Inflammatory macrophage (primary cell): ENCODE measurements around the gene ROCK1.
"Not testable (repeated sequence)": the region's sequence is repeated elsewhere in the genome, so short reads cannot be mapped to it uniquely, and the experiment has no call there.

Experiments used
- DNase-seq, 2 donors: peaks; one replicate each; pipeline ENCODE4 v3.0.0-alpha.2; 2020 to 2022
- total RNA-seq, 18 experiments: gene quantifications; one replicate each; lab custom pipeline; 2026; ENCODE audit warnings: mixed read lengths in 6 of 18, inconsistent platforms in 2 of 18; lab: John Stamatoyannopoulos, UW

Gene ROCK1
- 166 to 500 (median 282) reads per million in 18 experiments for total RNA-seq

DNA sequence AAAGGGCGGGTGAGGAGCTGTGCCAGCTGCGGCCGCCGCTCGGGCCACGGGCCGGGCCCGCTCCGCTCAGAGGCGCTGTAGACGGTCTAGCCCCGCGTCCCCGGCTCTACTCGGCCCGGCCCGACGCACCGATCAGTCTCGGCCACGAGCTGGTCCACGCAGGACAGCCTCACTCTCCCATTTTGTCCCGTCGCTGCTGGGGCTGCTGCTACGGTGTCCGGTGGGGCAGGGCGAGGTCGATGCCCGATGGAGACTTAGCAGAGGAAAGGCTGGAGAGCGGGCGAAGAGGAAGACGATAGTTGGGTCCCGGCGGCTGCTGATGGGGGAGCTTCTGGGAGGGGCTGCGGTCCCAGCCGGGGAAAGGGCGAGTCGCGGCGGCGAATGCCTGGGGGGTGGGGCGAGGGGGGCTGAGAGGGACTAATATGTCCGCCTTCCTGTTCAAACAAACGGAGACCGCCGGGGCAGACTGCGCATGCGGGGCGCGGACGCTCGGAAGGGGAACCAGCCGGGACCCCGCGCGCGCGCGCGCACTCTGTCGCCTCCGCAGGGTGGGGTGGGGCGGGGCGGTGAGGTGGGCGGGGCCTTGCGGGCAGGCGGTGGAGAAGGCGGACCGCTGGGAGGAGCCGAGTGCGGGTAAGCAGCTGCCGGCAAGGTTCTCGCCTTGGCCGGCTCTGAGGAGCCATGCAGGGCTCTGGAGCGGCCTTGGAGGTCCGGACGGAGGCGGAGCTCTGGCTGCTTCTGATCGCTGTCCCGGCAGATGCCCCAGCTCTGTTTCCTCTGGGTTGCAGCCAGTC is at the start of gene ROCK1:
Gene ROCK1 (minus strand): TSS at position 468 of the 794 bp plus-strand sequence. CDS start 903 bp downstream, outside the sequence.
- peak; percentile 96 to 97 for DNase-seq

DNA sequence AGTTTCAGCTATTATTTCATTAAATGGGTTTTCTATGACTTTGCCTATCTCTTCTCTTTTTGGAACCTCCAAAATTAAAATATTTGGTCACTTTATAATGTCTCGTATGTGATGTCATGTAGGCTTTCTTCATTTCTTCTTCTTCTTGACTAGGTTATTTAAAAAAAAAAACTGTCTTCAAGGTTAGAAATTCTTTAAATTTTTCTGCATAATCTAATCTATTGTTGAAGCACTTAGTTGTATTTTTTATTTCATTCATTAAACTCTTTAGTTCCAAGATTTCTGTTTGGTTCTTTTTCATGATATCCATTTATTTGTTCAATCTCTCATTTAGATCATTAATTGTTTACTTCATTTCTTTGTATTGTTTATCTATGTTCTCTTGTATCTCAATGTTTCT is 43.8 kb upstream of the ROCK1 start:
- DNase-seq: no peak

DNA sequence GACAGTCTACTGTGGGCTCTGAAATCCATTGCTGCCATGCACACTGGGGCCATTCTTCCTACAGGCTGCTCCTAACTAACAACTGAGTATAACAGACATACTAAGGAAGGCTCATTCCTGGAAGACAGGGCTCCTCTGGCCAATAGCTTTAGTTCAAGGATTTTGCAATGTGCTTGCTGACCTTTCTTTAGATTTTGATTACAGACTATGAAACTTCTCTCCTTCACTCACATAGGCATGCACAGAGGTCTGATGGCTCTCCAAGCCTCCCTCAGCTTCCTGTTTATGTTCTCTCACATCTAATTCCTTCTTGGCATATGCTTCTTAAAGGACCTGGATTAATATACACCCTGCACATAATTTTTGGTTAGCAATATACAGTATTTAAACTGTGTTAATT is 34.4 kb upstream of the ROCK1 start:
- peak; percentile 44 to 60 for DNase-seq

DNA sequence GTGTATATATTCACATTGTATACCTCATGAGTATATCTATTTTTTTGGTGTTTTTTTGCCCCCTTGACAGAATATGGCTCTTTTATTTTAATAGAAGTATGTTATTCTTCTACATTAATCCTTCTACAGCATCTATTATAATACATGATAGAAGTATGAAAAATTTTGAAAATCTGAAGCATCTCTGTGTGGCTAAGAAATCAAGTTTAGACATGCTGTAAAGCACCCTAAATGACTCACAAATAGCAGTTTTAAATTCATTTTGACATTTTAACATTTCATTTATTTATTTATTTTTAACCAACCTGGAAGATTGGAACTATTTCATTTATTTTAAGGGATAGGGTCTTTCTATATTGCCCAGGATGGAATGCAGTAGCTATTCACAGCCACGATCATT is 33.8 kb upstream of the ROCK1 start:
- DNase-seq: no peak

DNA sequence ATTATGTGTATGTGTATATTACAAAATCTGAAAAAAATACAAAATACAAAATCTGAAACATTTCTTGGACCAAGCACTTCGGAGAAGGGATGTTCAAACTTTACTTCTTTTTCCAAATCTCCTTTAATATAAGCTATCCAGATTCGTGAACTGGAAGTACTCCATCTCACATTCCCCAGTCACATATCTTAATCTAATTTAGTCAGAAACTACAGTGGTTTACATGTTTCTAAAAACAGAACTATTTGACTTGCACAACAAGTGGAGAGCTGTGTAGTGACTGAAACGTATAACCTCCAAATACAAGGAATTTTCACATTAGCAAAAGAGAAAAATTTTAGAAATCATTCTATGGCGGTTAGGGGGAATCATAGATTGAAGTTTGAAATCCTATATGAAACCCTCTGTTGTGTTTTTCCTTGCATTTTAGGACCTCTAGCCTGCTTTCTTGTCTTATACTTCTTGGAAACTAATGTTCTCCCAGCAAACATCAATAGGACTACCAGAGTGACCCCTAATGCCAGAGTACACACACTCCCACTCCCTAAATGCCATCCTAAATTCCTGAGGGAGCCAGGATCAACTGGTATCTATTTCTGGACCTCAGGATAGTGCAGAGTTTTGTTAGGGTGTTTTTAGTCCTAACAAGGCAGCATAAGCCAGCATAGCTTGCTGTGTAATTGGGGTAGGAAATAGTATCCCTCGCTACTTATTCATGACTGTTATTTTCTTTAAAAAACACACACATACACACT is 30.2 kb upstream of the ROCK1 start:
- peak in 1 of 2 donors; percentile 14 for DNase-seq

DNA sequence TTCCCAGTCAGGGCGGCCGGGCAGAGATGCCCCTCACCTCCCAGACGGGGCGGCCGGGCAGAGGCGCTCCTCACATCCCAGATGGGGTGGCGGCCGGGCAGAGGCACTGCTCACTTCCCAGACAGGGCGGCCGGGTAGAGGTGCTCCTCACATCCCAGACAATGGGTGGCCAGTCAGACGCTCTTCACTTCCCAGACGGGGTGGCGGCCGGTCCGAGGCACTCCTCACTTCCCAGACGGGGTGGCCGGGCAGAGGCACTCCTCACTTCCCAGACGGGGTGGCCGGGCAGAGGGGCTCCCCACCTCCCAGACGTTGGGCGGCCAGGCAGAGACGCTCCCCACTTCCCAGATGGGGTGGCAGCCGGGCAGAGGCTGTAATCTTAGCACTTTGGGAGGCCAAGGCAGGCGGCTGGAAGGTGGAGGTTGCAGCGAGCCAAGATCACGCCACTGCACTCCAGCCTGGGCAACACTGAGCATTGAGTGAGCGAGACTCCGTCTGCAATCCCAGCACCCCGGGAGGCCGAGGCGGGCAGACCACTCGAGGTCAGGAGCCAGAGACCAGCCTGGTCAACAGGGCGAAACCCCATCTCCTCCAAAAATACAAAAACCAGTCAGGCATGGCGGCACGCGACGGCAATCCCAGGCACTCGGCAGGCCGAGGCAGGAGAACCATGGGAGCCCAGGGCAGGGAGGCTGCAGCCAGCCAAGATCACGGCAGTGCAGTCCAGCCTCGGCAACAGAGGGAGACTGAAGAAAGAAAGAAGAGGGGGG is 26.3 kb upstream of the ROCK1 start:
- not testable (repeated sequence) for DNase-seq

DNA sequence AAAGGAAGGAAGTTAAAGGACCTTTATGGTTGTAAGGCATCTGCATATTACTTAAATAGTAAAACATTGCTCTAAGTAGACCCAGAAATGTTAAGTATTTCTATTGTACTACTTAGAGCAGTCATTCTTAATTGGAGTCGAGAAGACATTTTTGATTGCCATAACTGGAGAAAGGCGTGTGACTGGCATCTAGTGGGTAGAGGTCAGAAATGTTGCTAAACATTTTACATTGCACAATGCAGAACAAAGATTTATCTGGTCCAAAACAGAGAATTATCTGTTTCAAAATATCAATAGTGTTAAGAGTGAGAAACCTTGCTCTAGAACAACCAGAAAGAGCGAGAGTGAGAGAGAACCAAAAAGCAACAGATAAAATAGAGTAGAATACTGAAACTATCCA is 23.3 kb upstream of the ROCK1 start:
- DNase-seq: peak; percentile 65 to 73

DNA sequence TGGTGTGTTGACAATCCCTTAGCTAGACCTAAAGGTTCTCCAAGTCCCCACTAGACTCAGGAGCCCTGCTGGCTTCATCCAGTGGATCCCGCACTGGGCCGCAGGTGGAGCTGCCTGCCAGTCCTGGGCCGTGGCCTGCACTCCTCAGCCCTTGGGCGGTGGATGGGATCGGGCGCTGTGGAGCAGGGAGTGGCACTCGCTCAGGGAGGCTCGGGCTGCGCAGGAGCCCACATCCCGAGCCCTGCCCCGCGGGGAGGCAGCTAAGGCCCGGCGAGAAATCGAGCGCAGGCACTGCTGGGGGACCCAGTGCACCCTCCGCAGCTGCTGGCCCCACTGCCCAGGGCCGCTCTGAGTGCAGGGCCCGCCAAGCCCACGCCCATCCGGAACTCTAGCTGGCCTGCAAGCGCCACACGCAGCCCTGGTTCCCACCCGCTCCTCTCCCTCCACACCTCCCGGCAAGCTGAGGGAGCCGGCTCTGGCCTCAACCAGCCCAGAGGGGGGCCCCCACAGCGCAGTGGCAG is 20.8 kb upstream of the ROCK1 start:
- DNase-seq: no peak

DNA sequence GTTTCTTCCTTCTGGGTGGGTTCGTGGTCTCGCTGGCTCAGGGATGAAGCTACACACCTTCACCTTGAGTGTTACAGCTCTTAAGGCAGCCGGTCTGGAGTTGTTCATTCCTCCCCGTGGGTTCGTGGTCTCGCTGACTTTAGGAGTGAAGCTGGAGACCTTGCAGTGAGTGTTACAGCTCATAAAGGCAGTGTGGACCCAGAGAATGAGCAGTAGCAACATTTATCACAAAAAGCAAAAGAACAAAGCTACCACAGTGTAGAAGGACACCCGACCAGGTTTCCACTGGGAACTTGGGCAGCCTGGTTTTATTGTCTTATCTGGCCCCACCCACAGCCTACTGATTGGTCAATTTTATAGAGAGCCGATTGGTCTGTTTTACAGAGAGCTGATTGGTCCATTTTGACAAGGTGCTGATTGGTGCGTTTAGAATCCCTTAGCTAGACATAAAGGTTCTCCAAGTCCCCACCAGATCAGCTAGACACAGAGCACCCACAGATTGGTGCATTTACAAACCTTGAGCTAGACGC is 20.1 kb upstream of the ROCK1 start:
- DNase-seq: no peak

DNA sequence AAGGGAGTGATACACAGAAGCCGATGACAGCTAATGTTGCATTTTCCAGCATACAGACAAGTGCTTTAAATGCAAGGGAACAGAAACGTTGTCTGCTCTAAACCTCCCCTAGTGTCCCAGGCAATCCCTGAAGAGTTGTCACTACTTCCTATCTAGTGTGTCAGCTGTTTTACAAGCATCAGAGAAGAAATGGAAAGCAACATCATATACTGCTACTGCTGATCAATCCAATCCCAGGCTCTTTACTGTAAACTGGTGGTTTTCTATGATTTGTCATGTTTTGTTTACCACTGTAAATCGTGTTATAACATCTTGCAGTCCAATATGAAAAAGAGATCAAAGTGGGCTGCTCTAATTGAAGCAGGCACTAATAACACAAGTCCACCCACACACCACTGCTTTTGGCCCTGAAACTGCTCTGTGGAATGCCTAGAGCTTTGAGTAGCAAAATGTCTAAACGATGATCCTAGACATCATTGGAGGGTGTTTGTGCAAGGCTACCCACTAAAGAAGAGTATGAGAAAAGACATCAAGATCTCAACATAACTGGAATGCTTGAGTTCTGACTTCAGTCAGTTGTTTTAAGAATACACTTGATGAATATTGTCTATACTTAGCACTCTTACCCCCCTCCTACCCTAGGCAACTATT is 18.1 kb upstream of the ROCK1 start:
- DNase-seq: peak in 1 of 2 donors; percentile 19

DNA sequence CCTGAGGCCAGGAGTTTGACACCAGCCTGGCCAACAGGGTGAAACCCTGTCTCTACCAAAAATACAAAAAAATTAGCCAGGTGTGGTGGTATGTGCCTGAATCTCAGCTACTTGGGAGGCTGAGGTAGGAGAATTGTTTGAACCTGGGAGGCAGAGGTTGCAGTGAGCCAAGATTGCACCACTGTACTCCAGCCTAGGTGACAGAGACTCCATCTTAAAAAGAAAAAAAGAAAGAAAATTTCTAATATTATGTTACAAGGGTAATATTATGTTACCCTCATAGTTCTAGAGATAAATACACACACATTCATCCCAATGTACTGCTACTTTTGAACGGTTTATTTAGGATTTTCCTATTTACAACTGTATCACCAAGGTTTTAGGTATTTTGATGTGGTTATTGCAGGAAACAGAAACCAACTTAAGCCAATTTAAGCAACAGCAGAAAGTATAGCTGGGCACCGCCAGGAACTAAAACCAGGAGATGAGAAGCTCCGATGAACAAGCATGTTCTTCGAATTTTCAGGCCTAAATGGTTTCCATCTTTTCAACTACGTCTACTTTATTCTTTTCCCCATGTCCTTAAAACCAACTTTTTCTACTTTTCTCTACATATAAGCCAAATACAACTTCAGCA is 11.8 kb upstream of the ROCK1 start:
- no peak for DNase-seq

DNA sequence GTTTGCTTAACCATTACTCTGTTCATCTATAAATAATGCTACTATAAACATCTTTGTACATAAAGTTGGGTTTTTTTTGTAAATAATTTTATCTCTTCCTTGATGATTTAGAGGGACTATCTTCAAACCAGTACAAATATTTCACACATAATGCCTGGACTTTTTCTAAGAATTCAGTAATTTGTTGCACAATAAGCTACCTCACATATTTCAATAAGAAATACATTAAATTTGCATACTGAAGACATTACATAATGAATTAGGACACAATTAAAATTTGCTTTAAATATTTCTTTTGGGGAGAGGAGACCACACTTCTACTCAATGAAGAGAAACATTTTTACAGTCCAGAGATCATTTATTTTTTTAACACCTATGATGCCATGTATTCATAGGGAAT is 7.2 kb upstream of the ROCK1 start:
- peak in 1 of 2 donors; percentile 22 for DNase-seq

DNA sequence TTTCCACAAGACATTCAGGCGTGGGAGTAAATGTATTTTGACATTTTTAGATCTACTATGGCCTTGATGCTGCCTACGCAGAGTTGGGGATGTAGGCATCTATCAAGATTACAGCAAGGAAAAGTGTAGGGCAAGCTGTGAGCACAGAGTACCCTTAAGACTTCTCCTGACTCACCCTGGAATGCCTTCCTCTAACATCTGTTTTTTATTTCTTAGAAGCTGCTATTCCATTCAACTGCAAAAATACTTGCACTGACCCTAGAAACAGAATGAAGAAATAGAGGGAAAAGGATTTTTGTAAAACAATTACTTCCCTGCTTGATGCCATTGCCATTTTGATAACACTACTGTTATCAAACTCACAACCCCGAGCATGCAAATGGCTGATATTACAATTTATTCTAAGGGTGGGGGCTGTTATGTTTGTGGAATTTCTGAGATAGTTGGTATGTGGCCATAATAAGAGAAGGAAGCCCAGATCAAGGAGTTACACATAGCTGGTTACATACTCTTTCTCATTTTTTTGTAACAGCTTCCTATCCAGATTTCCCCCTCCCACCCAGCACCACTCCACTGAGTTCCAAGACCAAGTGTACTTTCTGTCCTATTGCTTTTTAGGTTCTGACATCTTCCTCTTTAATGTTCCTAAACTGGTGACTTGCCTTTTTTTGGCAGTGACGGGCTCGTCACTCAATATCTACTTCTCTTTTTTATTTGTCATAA is 6.0 kb upstream of the ROCK1 start:
- peak; percentile 93 to 97 for DNase-seq

DNA sequence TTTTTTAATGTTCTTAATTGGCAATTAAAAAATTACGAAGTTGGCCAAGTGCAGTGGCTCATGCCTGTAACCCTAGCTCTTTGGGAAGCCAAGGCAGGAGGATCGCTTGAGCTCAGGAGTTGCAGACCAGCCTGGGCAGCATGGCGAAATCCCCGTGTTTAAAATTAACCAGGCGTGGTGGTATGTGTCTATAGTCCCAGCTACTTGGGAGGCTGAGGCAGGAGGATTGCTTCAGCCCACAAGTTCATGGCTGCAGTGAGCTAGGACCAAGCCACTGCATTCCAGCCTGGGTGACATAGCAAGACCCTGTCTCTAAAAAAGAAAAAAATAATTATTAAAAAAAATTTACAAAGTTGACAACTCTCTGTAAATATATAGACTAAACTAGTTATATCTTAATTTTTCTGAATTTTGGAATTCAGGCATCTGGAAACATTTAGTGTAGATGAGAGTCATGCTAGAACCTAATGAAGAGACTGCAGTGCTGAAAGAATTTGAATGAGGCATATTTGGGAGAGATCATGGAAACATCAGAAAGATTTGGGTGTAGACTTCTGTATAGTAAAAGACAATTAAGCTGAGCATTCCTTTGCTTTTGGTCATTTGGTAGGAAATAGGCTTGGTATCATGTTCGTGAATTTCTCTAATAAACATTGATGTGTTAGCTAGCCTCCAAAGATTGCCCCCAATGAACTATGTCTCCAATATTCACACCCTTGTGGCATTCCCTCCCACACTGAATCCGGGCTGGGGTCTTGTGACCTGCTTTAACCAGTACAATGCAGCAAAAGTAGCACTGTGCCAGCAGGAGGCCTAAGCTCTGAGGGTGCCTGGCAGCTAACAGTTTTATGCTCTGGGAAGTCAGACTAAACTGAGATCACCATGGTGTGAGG is 4.2 kb upstream of the ROCK1 start:
- DNase-seq: peak; percentile 90 to 96

DNA sequence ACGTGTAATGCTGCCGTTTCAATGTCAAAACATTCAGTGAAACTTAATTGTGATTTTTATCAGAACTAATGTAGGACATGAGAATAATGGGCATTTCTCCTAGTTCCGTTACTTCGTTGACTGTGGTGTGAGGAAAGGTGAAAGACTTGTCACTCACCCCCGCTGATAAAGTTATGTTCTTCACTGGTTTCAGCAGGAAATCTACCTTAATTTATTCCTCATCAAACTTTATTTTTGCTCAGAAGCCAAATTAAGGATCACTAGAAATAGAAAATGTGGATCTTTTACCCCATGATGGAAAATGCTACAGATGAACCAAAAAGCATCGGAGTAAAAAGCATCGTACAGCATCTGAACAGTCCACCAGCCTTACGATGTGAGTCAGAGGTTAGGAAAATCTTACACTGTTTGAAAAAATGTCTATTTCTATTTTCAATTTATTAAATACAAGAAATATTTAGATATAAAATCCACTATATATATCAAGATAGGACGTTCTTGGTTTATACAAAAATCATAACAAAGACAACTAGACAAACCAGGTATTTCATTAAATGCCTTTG is 1.0 kb upstream of the ROCK1 start:
- DNase-seq: no peak

DNA sequence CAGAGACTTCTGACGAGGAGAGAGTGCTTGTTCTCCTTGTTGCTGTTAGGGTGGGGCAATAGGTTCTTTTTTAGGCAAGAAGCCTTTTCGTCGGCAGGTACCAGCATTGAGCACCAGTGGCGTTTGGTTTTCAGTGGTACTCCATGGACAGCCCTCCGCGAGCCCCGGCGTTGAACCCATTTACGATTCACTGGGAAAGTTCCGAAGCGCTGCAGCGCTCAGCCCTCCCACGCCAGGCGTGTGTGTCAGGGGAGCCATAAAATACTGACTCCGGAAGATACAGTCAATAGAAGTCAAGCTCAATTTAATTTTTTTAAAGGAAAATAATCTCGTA is 494 bp upstream of the ROCK1 start:
- DNase-seq: peak in 1 of 2 donors; percentile 82

DNA sequence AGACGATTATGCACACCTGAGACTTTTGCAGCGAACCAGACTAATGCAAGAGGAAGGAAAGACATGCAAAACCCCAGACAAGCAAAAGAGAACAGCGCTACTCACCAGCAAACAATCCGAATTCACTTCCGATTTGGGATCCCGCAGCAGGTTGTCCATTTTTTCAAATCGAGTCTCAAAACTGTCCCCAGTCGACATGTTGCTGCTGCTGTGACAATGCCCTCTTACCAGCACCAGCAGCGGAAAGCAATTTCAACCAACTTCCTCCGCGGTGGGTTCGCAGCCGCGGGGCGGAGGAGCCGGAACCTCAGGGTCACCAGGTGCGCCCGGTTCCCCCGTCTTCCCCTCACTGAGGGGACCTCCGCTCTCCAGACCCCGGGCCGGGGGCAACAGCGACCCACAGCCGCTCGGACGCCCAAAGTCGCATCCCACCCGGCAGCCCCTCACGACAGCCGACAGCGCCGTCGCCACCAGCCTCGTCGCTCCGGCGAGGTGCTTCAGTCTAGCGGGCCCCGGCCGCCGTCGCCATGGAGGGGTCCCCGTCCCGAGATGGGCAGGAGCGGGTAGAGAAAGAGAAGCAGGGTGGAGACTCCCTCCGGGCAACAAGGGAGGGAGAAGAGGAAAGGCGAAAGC is 784 bp downstream of the ROCK1 start:
- peak; percentile 54 to 70 for DNase-seq

DNA sequence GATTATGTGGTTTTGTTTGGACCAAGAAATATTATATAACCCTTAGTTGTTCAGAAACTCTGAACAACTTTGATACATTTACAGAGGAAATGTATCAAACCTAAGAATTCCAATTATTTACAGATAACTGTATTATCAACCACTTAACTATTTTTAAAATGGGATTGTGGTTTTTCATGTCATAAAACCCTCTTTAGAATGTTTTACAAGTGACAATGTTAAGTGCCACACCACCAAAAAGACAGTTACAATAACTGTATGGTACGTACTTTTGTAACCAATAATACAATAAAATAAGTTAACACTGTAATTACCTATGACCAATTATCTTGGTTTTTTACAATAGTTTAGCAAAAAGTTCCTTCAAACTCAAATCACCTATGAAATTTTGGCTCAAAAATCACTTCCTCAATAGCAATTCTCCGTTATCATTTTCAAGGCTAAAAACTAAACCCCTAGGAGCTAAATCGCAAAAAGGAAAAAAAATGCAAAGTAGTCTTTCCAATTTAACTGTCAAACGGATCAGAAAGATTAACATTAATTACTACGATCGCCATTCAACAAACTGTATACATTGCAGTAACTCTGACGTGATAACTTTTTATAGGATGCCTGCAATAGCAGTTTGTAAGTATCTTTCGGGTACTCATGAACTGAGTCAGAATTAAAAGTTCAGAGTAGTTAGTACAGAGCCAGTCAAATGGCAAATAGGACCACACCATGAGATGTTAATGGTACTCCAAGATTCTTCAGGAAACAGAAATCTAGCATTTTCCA is 1.5 kb downstream of the ROCK1 start:
- no peak for DNase-seq
